Measurements from ENCODE around the gene NAA10.

NAA10 gene

GRCh38 chrX:153968255-153968654, 33.4 kb upstream of the NAA10 start:
- in situ Hi-C loops (cut with HindIII; ENCODE audit: low pct_ligation_motif_present, low pct_unique_long_range_greater_than_20kb, low sequenced_read_pairs) = no loop called here
- DNase-seq = no peak

- no peak for DNase-seq
- in situ Hi-C loops (cut with HindIII; ENCODE audit: low pct_ligation_motif_present, low pct_unique_long_range_greater_than_20kb, low sequenced_read_pairs) = no loop called here
Measured at GRCh38 chrX:153967536-153968224, 32.8 kb upstream of the NAA10 start.

- DNase-seq = no peak
Measured at GRCh38 chrX:153966841-153967535, 32.2 kb upstream of the NAA10 start.

GRCh38 chrX:153966283-153966688, 31.4 kb upstream of the NAA10 start:
- no peak for DNase-seq
- in situ Hi-C loops (cut with HindIII; ENCODE audit: low pct_ligation_motif_present, low pct_unique_long_range_greater_than_20kb, low sequenced_read_pairs) = no loop called here

More at GRCh38 chrX:153966841-153967535, 32.2 kb upstream of the NAA10 start:
- in situ Hi-C loops (cut with HindIII; ENCODE audit: low pct_ligation_motif_present, low pct_unique_long_range_greater_than_20kb, low sequenced_read_pairs) = no loop called here

GRCh38 chrX:153965406-153965805, 30.6 kb upstream of the NAA10 start:
- no peak for DNase-seq
- in situ Hi-C loops (cut with HindIII; ENCODE audit: low pct_ligation_motif_present, low pct_unique_long_range_greater_than_20kb, low sequenced_read_pairs) = no loop called here

GRCh38 chrX:153964105-153964504, 29.3 kb upstream of the NAA10 start:
- no peak for DNase-seq
- in situ Hi-C loops (cut with HindIII; ENCODE audit: low pct_ligation_motif_present, low pct_unique_long_range_greater_than_20kb, low sequenced_read_pairs) = no loop called here

- in situ Hi-C loops (cut with HindIII; ENCODE audit: low pct_ligation_motif_present, low pct_unique_long_range_greater_than_20kb, low sequenced_read_pairs) = no loop called here
- DNase-seq = no peak
Measured at GRCh38 chrX:153963546-153963945, 28.7 kb upstream of the NAA10 start.

- DNase-seq = no peak
- in situ Hi-C loops (cut with HindIII; ENCODE audit: low pct_ligation_motif_present, low pct_unique_long_range_greater_than_20kb, low sequenced_read_pairs) = no loop called here
Measured at GRCh38 chrX:153961292-153961691, 26.5 kb upstream of the NAA10 start.

- DNase-seq = no peak
- in situ Hi-C loops (cut with HindIII; ENCODE audit: low pct_ligation_motif_present, low pct_unique_long_range_greater_than_20kb, low sequenced_read_pairs) = no loop called here
Measured at GRCh38 chrX:153960786-153961185, 25.9 kb upstream of the NAA10 start.

- DNase-seq = no peak
- in situ Hi-C loops (cut with HindIII; ENCODE audit: low pct_ligation_motif_present, low pct_unique_long_range_greater_than_20kb, low sequenced_read_pairs) = no loop called here
Measured at GRCh38 chrX:153960077-153960476, 25.2 kb upstream of the NAA10 start.

GRCh38 chrX:153959649-153960048, 24.8 kb upstream of the NAA10 start:
- in situ Hi-C loops (cut with HindIII; ENCODE audit: low pct_ligation_motif_present, low pct_unique_long_range_greater_than_20kb, low sequenced_read_pairs) = no loop called here
- no peak for DNase-seq

GRCh38 chrX:153958605-153959004, 23.8 kb upstream of the NAA10 start:
- DNase-seq = no peak
- in situ Hi-C loops (cut with HindIII; ENCODE audit: low pct_ligation_motif_present, low pct_unique_long_range_greater_than_20kb, low sequenced_read_pairs) = no loop called here

- DNase-seq = no peak
- in situ Hi-C loops (cut with HindIII; ENCODE audit: low pct_ligation_motif_present, low pct_unique_long_range_greater_than_20kb, low sequenced_read_pairs) = no loop called here
Measured at GRCh38 chrX:153957224-153957623, 22.4 kb upstream of the NAA10 start.

GRCh38 chrX:153956044-153956907, 21.4 kb upstream of the NAA10 start:
- in situ Hi-C loops (cut with HindIII; ENCODE audit: low pct_ligation_motif_present, low pct_unique_long_range_greater_than_20kb, low sequenced_read_pairs) = no loop called here
- no peak for DNase-seq

- in situ Hi-C loops (cut with HindIII; ENCODE audit: low pct_ligation_motif_present, low pct_unique_long_range_greater_than_20kb, low sequenced_read_pairs) = no loop called here
Measured at GRCh38 chrX:153955228-153955732, 20.4 kb upstream of the NAA10 start.

GRCh38 chrX:153954558-153955227, 19.9 kb upstream of the NAA10 start:
- no peak for DNase-seq
- in situ Hi-C loops (cut with HindIII; ENCODE audit: low pct_ligation_motif_present, low pct_unique_long_range_greater_than_20kb, low sequenced_read_pairs) = no loop called here

More at GRCh38 chrX:153955228-153955732, 20.4 kb upstream of the NAA10 start:
- DNase-seq = no peak

- no peak for DNase-seq
- in situ Hi-C loops (cut with HindIII; ENCODE audit: low pct_ligation_motif_present, low pct_unique_long_range_greater_than_20kb, low sequenced_read_pairs) = no loop called here
Measured at GRCh38 chrX:153953892-153954557, 19.2 kb upstream of the NAA10 start.

GRCh38 chrX:153953342-153953830, 18.5 kb upstream of the NAA10 start:
- in situ Hi-C loops (cut with HindIII; ENCODE audit: low pct_ligation_motif_present, low pct_unique_long_range_greater_than_20kb, low sequenced_read_pairs) = no loop called here
- DNase-seq = peak; percentile 47

All from ACHN (cell line).